Stimulated activated effector memory CD8-positive, alpha-beta T cell treated with anti-CD3 and anti-CD28 coated beads, Interleukin-12 subunit alpha, Interleukin-12 subunit beta, amount 100 ng/mL, for 72 hours (primary cell): ENCODE data around the gene MTRF1L.

Experiments
- ATAC-seq: fragments of 150-1000 bp; cut with Tn5 transposase; 2 replicates; pipeline ENCODE4 v1.10.0; 2021
- DNase-seq, 2 donors: peaks; one replicate each; pipeline ENCODE4 v3.0.0; 2021 to 2022; ENCODE audit warnings: low spot score in 2 of 2
- H3K27ac Mint-ChIP-seq: one replicate; pipeline ENCODE4 v1.8.0; 2022; ENCODE audit warnings: mild to moderate bottlenecking, mixed read lengths
- H3K36me3 Mint-ChIP-seq: one replicate; pipeline ENCODE4 v1.8.0; 2022; ENCODE audit warnings: mild to moderate bottlenecking, mixed read lengths
- H3K4me1 Mint-ChIP-seq: one replicate; pipeline ENCODE4 v1.8.0; 2022; ENCODE audit warnings: mixed read lengths
- H3K4me3 Mint-ChIP-seq: one replicate; pipeline ENCODE4 v1.8.0; 2022; ENCODE audit warnings: mild to moderate bottlenecking, mixed read lengths
- H3K9me3 Mint-ChIP-seq: one replicate; pipeline ENCODE4 v1.8.0; 2022; ENCODE audit warnings: mixed read lengths

MTRF1L gene

DNA sequence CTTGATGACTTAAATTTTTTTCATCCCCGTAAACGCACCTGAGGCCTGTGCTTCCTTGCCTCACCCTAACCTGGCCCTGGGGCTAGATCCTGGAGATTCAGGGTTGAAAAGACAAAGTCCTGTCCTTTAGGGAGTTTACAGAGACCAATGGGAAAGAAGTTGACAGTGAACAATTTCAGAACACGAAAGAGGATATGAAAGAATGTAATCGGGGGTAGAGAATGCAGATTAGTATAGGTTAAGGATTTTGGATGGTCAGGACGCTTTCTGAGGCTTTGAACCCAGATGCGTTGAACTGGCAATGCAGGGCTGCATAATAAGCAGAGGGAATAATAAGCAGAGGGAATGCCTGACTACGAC is 18.0 kb downstream of the MTRF1L start:
- ATAC-seq (no peak), DNase-seq (no peak)
- peaks cover 29% of the 10 kb centered on the region for H3K4me1 Mint-ChIP-seq
- H3K36me3 Mint-ChIP-seq = peaks cover 63% of the 10 kb centered on the region
- H3K4me3 Mint-ChIP-seq = peak overlapping the region; percentile 81
- H3K27ac Mint-ChIP-seq = peak overlapping the region; percentile 96
- H3K9me3 Mint-ChIP-seq = no peaks in the 10 kb centered on the region

DNA sequence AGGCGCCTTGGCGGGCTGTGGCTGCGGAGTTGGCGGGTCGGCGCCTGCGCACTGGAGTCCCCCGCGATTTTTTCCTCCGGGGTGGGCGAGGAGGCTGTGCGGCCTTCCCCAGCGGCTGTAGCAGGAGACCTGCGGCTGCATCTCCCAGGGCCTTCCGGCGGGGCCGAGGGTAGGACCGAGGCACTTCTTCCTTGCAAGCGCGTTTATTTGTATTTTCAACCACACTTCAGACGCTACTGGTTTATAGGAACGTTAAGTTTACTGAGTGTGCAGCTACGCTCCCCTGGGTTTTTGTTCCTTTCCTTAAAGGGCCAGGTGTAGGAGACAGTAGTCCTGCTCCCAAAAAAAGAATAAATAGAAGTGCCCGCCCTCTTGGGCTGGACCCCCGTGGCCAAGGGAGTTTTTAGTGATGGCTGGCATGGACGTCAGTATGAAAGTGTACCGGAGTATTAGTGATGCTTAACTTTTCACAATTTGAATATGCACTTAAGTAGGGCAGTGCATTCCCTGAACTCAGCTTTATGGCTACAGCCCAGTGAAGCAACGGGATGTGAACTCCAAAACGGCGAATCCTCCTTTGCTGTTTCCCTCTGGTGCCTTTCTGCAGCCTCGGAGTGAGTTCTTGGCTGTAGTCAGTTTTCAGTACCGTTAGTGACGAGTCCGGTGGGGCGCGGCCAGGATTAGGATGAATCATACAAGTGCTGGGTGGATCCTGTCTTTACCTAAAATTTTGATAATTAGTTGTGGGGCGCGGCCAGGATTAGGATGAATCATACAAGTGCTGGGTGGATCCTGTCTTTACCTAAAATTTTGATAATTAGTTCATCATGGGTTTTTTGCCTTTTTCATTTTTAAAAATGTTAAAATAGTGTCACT is 18.6 kb downstream of the MTRF1L start:
- Mint-ChIP-seq H3K36me3 (peaks cover 67% of the 10 kb centered on the region), H3K27ac (peak overlapping the region; percentile 96), H3K4me1 (peaks cover 29% of the 10 kb centered on the region), H3K9me3 (no peaks in the 10 kb centered on the region), H3K4me3 (peak overlapping the region; percentile 81)
- ATAC-seq (peak; percentile 58), DNase-seq (peak; percentile 45 to 83)

DNA sequence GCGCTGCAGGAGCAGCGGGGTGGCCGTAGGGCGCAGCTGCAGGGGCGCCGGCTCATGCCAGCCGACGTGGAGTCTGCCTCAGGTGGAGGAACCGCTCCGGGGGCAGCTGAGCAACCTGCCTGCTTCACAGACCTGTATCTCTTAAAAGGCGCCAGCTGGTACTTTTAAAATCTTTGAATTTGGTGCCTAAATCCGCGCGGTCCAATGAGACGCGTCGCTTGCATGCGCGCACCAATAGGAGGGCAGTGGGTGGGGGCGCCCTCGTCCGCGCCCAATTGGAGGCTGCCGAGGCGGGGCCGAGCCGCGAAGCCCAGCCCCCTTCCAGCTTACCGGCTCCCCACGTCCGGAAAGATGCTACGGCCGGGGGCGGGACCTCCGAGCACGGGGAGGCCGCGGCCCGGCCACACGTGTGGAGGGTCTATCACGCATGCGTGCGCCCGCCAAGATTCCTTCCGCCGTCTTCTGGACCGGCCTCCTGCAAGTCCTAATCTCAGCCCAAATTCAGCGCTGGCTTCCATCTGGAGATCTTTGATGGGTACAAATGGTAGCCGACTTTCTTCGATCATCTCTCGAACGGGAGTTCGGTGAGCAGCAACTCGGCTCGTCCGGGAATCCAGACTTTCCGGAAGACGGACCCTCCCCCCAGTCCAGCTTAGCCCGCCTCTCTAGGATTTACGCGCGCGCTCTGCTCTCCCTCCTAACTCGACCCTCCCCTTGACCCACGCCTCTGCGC is 19.4 kb downstream of the MTRF1L start, which contains the start of gene FBXO5:
Gene FBXO5, minus strand, starts transcription at position 138 of the 733 bp plus-strand sequence. Its CDS starts 82 bp downstream, at position 56.
- peaks cover 75% of the 10 kb centered on the region for H3K36me3 Mint-ChIP-seq
- DNase-seq (peak; percentile 93 to 97), ATAC-seq (peak; percentile 93)
- H3K4me1 Mint-ChIP-seq = peaks cover 29% of the 10 kb centered on the region
- H3K9me3 Mint-ChIP-seq = no peaks in the 10 kb centered on the region
- H3K27ac Mint-ChIP-seq = peak within 1 kb of the TSS; percentile 96
- H3K4me3 Mint-ChIP-seq = peak within 1 kb of the TSS; percentile 81

DNA sequence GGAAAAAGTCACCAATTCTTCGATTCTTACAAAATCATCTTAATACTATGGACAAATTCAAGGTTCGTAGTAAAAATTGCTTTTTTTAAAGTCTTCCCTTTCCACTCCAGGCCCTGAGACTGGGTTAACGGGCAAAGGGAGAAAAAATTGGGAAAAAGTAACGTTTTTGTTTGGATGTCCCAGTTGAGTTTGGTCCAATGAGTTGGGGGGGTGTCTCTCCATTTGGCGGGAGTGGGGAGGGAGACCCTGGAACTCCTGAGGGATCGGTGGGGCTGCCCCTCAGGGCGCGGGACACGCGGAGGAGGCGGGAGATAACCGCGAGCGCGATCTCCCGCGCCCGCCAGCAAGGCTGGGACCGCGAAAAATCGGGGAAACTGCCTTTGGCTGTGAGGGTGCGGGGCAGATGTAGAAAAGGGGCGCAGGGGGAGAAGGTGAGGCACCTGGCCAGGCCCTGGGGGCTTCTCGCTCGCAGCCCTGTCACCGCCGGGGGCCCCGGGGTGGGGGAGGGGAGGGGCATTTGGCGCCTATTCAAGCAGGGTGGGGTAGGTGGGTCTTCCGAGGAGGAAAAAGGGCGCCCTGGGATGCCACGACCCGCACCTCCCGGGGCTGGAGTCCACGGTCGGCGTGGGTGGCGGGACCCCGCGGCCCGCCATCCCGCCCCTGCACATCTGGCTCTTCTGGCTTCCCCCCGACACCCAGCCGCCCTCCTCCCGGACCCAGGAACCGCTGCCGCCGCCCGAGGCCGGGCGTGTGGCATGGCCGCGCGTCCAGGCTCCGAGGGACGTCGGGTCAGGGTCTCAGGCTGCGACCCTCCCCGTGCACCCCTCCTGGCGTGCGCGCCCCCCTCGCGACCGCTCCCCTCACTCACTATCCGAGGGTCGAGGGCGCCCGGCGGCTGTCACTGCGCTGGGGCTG is 20.3 kb downstream of the MTRF1L start:
- Mint-ChIP-seq H3K4me3 (peak overlapping the region; percentile 81), H3K9me3 (no peaks in the 10 kb centered on the region), H3K4me1 (peaks cover 27% of the 10 kb centered on the region), H3K27ac (peak overlapping the region; percentile 96), H3K36me3 (peaks cover 80% of the 10 kb centered on the region)
- ATAC-seq (no peak), DNase-seq (peak; percentile 16 to 74)

DNA sequence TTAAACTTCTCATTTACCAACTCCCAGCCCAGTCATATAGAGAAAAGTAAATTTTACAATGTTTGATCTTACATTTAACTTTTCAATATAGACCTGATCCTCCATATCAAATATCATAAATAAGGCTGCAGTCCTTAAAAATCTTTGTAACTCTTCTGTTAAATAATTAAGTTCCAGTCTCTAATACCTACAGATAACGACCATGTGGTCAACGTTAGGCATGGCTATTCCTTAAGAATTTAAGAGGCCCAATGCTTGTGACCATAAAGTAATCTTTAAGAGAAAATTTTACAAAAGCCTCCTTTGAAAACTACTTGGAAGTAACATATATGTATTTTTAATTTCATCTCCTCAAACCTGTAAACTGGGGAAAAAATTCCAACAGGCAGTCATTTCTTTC is 21.3 kb downstream of the MTRF1L start:
- Mint-ChIP-seq H3K4me3 (peak overlapping the region; percentile 81), H3K9me3 (no peaks in the 10 kb centered on the region), H3K36me3 (peaks cover 80% of the 10 kb centered on the region), H3K4me1 (peaks cover 28% of the 10 kb centered on the region), H3K27ac (no peak overlapping the region)
- no peak for ATAC-seq
- no peak for DNase-seq

DNA sequence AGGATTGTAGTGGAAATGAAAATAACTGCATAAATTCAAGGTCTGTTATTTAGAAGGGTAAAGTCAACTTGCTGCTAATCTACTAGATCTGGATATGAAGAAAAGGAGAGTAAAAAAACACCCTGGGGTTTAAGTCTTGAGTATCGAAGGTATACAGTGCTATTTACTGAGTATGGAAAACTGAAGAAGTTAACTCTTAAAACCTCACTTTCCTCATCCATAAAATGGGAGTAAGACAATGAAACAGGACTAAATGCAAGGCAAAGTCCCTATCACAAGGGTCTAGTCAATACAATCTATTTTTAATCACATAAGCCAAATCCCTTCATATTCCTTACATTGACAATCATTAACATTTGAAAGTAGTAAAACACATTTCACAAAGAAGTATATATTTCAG is 21.9 kb downstream of the MTRF1L start:
- Mint-ChIP-seq H3K4me3 (peak overlapping the region; percentile 81), H3K36me3 (peaks cover 79% of the 10 kb centered on the region), H3K4me1 (peaks cover 30% of the 10 kb centered on the region), H3K27ac (no peak overlapping the region), H3K9me3 (no peaks in the 10 kb centered on the region)
- ATAC-seq (no peak), DNase-seq (no peak)

DNA sequence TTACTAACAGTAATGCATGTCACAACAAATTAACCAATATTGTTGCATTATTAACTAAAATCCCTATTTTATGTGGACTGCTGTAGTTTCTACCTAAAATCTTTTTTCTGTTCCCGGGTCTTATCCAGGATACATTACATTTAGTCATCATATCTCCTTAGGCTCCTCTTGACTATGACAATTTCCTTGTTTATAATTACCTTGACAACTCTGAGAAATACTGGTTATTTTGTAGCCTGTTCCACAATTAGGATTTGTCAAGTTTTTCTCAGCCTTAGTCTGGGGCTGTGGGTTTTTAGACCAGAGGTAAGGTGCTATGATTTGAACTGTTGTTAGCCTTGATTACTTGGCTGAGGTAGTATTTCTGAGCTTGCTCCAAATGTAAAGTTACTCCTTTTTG is 23.4 kb downstream of the MTRF1L start:
- peaks cover 88% of the 10 kb centered on the region for H3K36me3 Mint-ChIP-seq
- DNase-seq = no peak
- H3K4me1 Mint-ChIP-seq = peaks cover 32% of the 10 kb centered on the region
- no peak overlapping the region for H3K4me3 Mint-ChIP-seq
- ATAC-seq = no peak
- H3K27ac Mint-ChIP-seq = no peak overlapping the region
- no peaks in the 10 kb centered on the region for H3K9me3 Mint-ChIP-seq

DNA sequence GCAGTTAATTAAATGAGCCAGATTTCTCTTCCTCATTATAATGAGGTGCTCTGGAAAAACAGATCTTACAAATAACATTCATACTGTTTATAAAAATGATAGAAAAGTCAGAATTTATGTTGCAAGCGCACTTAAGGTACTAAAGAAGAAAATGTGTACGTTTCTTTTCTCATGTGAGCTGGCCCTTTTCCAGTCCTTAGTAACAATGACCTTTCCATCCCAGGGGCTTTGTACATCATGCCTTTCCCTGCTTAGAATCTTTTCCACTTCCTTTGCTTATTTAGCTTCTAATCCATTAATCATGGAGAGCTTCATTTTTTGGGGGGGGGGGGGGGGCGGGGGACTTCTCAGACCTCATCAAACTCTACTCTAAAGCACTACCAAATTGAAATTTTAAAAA is 24.5 kb downstream of the MTRF1L start:
- DNase-seq (no peak), ATAC-seq (no peak)
- H3K4me1 Mint-ChIP-seq = peaks cover 32% of the 10 kb centered on the region
- no peak overlapping the region for H3K4me3 Mint-ChIP-seq
- no peak overlapping the region for H3K27ac Mint-ChIP-seq
- H3K9me3 Mint-ChIP-seq = no peaks in the 10 kb centered on the region
- peaks cover 88% of the 10 kb centered on the region for H3K36me3 Mint-ChIP-seq

DNA sequence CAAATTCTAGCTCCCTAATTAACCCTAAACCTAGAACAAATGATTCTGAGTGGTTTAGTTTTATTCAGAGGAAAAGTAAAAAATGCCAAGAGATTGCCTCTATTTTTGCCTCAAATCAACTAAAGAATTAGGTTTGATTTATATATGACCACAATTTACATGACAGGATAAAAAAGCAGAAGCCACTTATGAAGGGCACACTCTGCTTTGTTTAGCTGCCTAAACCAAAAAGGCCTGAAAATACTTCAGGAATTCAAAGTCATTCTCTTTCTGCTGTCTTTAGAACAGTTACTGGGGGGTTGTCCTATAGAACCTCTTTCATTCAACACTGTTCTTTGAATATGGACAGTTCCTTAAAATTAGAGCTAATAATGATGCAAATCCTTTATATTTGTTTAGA is 25.0 kb downstream of the MTRF1L start:
- DNase-seq = no peak
- H3K27ac Mint-ChIP-seq = no peak overlapping the region
- ATAC-seq = no peak
- peaks cover 32% of the 10 kb centered on the region for H3K4me1 Mint-ChIP-seq
- H3K9me3 Mint-ChIP-seq = no peaks in the 10 kb centered on the region
- H3K4me3 Mint-ChIP-seq = no peak overlapping the region
- H3K36me3 Mint-ChIP-seq = peaks cover 90% of the 10 kb centered on the region

DNA sequence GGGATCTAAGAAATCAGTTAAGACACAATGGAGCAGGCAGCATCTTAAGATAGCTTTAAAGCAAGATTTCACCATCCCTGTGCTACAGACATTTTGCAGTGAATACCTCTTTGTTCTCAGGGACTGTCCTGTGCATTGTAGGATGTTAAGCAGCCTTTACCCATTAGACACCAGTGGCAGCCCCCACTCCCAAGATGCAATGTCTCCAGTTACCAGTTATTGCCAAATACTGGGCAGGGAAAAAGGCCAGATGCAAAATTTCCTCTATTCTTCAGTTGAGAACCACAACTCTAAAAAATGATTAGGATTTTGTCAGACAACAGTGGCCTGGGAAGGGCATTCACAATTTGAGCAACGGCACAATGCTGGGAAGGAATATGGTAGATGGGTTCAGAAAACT is 25.8 kb downstream of the MTRF1L start:
- DNase-seq = no peak
- Mint-ChIP-seq H3K4me3 (no peak overlapping the region), H3K36me3 (peaks cover 93% of the 10 kb centered on the region), H3K4me1 (peaks cover 32% of the 10 kb centered on the region), H3K9me3 (no peaks in the 10 kb centered on the region), H3K27ac (no peak overlapping the region)
- no peak for ATAC-seq

DNA sequence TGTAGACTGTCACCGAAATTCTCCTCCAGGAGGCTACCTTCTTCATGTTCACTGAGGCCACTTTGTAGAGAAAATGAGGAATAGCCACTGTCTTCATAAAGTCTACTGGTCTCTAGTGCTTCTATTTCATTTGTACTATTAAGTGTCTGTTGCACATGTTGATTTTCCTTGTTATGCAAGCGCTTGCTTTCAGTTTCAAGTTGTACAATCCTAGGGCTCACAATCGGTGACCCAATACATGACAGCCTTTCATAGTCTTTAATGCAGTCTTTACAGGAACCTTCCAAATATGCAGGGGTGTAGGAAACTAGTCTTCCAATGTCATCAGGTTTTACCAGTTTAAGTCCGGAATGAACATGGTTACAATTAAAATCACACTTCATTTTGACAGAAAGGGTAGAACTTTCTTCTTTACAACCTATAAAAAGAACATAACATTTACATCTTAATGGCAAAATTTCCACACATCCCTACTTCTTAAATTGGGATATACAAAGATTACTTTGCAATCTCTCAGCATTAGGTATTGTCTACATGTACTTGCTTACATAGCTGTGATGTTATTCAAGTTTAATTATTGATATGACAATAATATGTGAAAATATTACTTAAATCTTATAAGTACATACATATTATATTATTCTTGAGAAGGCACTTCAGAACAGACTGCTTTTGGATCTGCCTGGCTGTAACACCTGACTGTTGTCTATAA is 27.1 kb downstream of the MTRF1L start:
- peak; percentile 71 for ATAC-seq
- H3K27ac Mint-ChIP-seq = peak overlapping the region; percentile 66
- no peaks in the 10 kb centered on the region for H3K9me3 Mint-ChIP-seq
- H3K36me3 Mint-ChIP-seq = peaks cover 96% of the 10 kb centered on the region
- peak overlapping the region; percentile 46 for H3K4me3 Mint-ChIP-seq
- H3K4me1 Mint-ChIP-seq = peaks cover 22% of the 10 kb centered on the region
- DNase-seq = no peak

DNA sequence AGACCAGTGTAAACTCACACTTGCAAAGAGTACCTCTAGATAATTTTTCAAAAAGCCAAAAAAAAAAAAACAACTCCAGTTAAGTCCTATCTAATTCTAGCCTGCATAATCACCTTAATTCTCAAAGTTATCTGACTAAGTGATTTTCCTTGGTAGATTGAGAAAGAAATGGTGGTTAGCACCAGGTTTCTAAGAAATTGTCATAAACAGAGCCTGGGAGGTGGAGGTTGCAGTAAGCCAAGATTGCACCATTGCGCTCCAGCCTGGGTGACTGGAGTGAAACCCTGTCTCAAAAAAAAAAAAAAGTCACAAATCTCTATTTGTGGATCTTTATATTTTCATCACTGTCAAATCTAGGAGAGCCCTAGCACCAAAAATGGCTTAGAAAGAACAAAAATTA is 28.6 kb downstream of the MTRF1L start:
- peaks cover 5% of the 10 kb centered on the region for H3K9me3 Mint-ChIP-seq
- peaks cover 17% of the 10 kb centered on the region for H3K4me1 Mint-ChIP-seq
- peak overlapping the region; percentile 23 for H3K4me3 Mint-ChIP-seq
- H3K36me3 Mint-ChIP-seq = peaks cover 93% of the 10 kb centered on the region
- ATAC-seq (peak; percentile 61), DNase-seq (no peak)
- H3K27ac Mint-ChIP-seq = no peak overlapping the region

DNA sequence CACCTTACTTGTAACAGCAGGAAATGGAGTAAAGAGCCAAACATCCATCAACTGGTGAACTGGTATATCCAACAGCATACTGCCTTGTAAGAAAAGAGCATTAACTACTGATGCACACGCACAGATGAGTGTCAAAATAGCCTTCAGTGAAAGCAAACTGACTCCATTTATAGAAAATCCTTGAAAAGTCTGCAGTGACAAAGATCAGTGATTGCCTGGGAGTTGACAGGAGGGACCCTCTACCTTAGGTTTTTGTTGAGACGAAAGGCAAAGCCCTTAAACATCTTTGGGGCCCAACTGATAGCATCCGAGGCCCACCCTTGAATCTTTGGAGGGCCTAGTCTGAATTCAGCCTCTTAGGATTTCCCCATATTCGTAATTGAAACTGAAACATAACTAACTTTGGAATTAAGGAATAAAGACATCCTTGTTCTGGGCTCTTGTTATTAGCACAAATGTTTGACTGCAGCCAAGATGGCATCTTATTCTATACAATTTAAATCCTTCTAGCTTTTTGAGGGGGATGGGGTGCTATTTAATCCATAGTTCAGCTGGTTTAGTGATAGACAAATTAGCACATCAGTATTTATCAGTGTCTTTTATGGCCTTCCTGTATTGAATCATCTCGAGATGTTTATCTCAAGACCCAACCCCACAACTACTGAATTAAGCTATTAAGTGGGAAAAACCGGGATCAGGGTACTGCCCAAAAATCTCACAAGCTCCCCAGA is 32.7 kb downstream of the MTRF1L start:
- DNase-seq = no peak
- Mint-ChIP-seq H3K4me1 (peaks cover 1% of the 10 kb centered on the region), H3K4me3 (no peak overlapping the region), H3K27ac (no peak overlapping the region), H3K9me3 (peaks cover 10% of the 10 kb centered on the region), H3K36me3 (peaks cover 56% of the 10 kb centered on the region)
- no peak for ATAC-seq
